Vagina (tissue), 2 donors: ENCODE data around the gene DVL2. TPM values are rescaled to one million over a fixed set of nuclear protein-coding genes. Genes with fewer than 3 reads are reported as not detected.

Experiments
- DNase-seq, 2 donors: peaks; one replicate each; pipeline ENCODE4 v3.0.0-alpha.2; 2017; ENCODE audit errors: extremely low spot score in 2 of 2
- H3K27ac ChIP-seq: fragments of 200-600 bp; sonication (generic); one replicate; pipeline ENCODE4 v1.5.1; 2019
- H3K27me3 ChIP-seq: fragments of 200-600 bp; sonication (generic); one replicate; pipeline ENCODE4 v1.5.1; 2019
- H3K36me3 ChIP-seq, 2 donors: fragments of 200-600 bp; sonication (generic); one replicate each; pipeline ENCODE4 v1.5.1; 2017 to 2019
- H3K4me1 ChIP-seq: fragments of 200-600 bp; sonication (generic); one replicate; pipeline ENCODE4 v1.5.1; 2019
- H3K4me3 ChIP-seq, 2 donors: fragments of 200-600 bp; sonication (generic); 1 replicate in 1 of 2; 2 replicates in 1 of 2; pipeline ENCODE4 v1.5.1; 2016 to 2019
- H3K9me3 ChIP-seq: fragments of 200-600 bp; sonication (generic); one replicate; pipeline ENCODE4 v1.5.1; 2019
- CTCF ChIP-seq, 3 experiments: fragments of 450-650 bp in 2 of 3; fragments of 200-600 bp in 1 of 3; sonication (generic) in 1 of 3; IDR thresholded peaks; one replicate each; pipeline ENCODE4 v1.5.1; 2017 to 2019; ENCODE audit warnings: antibody characterized with exemption in 3 of 3, mild to moderate bottlenecking in 2 of 3, moderate library complexity in 2 of 3
- POLR2A ChIP-seq, 2 donors: fragments of 450-650 bp; IDR thresholded peaks; one replicate each; pipeline ENCODE4 v1.6.1; 2017; ENCODE audit warnings: antibody characterized with exemption in 2 of 2, mild to moderate bottlenecking in 2 of 2, moderate library complexity in 2 of 2
- POLR2AphosphoS5 ChIP-seq, 2 donors: sonication (generic); formaldehyde crosslinking; IDR thresholded peaks; one replicate each; pipeline ENCODE4 v1.9.0; 2017; ENCODE audit warnings: antibody characterized with exemption in 2 of 2, mild to moderate bottlenecking in 2 of 2, low read depth in 1 of 2; ENCODE audit not compliant: insufficient read depth in 1 of 2
- intact Hi-C: fragments of 100-400 bp; cut with DNase I; formaldehyde crosslinking; loops from one replicate; pipeline ENCODE4 v1.15.1; 2023
- total RNA-seq: library from RNA; depleted of rRNA; stranded (reverse); fragments of >200 nt; gene quantifications from one replicate; pipeline ENCODE4 v1.2.3, GENCODE V29; 2016

Gene DVL2
- total RNA-seq, 1 donor from 2014 or later, result 53.0 TPM

GRCh38 chr17:7191571-7192270, 42.6 kb downstream of the DVL2 start:
- no peak overlapping the region for H3K27ac ChIP-seq
- no peak overlapping the region for H3K4me3 ChIP-seq
- no peak for TF ChIP-seq POLR2A (IDR thresholded peaks at IDR 0.05)
- no peak for TF ChIP-seq CTCF (IDR thresholded peaks at IDR 0.05)
- no peak for TF ChIP-seq POLR2AphosphoS5 (IDR thresholded peaks at IDR 0.05; ENCODE audit: insufficient read depth in 1 of 2, low read depth in 1 of 2)
- H3K36me3 ChIP-seq, result peaks cover 0 to 37% of the 10 kb centered on the region in 2 donors
- no peak for DNase-seq
- H3K4me1 ChIP-seq, result no peaks in the 10 kb centered on the region
- intact Hi-C loops, result no loop called here
- no peaks in the 10 kb centered on the region for H3K27me3 ChIP-seq
- H3K9me3 ChIP-seq, result no peaks in the 10 kb centered on the region

- TF ChIP-seq POLR2AphosphoS5 (IDR thresholded peaks at IDR 0.05; ENCODE audit: insufficient read depth in 1 of 2, low read depth in 1 of 2) (no peak), POLR2A (IDR thresholded peaks at IDR 0.05) (no peak), CTCF (IDR thresholded peaks at IDR 0.05) (no peak)
- Histone ChIP-seq H3K36me3 (peaks cover 0 to 30% of the 10 kb centered on the region in 2 donors), H3K27ac (no peak overlapping the region), H3K4me3 (no peak overlapping the region), H3K27me3 (no peaks in the 10 kb centered on the region), H3K9me3 (no peaks in the 10 kb centered on the region), H3K4me1 (no peaks in the 10 kb centered on the region)
- intact Hi-C loops, result no loop called here
- DNase-seq, result no peak
Observed at GRCh38 chr17:7191069-7191468, 43.2 kb downstream of the DVL2 start.

GRCh38 chr17:7190276-7190917, 43.9 kb downstream of the DVL2 start:
- Histone ChIP-seq H3K4me1 (no peaks in the 10 kb centered on the region), H3K27ac (no peak overlapping the region), H3K36me3 (peaks cover 0 to 26% of the 10 kb centered on the region in 2 donors), H3K27me3 (no peaks in the 10 kb centered on the region), H3K4me3 (no peak overlapping the region), H3K9me3 (no peaks in the 10 kb centered on the region)
- TF ChIP-seq POLR2A (IDR thresholded peaks at IDR 0.05), result no peak
- TF ChIP-seq CTCF (IDR thresholded peaks at IDR 0.05), result no peak
- TF ChIP-seq POLR2AphosphoS5 (IDR thresholded peaks at IDR 0.05; ENCODE audit: insufficient read depth in 1 of 2, low read depth in 1 of 2), result no peak
- DNase-seq, result no peak
- intact Hi-C loops, result no loop called here

GRCh38 chr17:7186241-7186640, 48.1 kb downstream of the DVL2 start:
- no peak for DNase-seq
- TF ChIP-seq CTCF (IDR thresholded peaks at IDR 0.05) (no peak), POLR2AphosphoS5 (IDR thresholded peaks at IDR 0.05; ENCODE audit: insufficient read depth in 1 of 2, low read depth in 1 of 2) (no peak), POLR2A (IDR thresholded peaks at IDR 0.05) (no peak)
- Histone ChIP-seq H3K4me1 (no peaks in the 10 kb centered on the region), H3K27ac (no peak overlapping the region), H3K27me3 (no peaks in the 10 kb centered on the region), H3K9me3 (no peaks in the 10 kb centered on the region), H3K4me3 (no peak overlapping the region), H3K36me3 (peaks cover 0 to 10% of the 10 kb centered on the region in 2 donors)
- intact Hi-C loops, result no loop called here

- no peaks in the 10 kb centered on the region for H3K4me1 ChIP-seq
Observed at GRCh38 chr17:7184647-7185046, 49.7 kb downstream of the DVL2 start.

More at GRCh38 chr17:7184647-7185046, 49.7 kb downstream of the DVL2 start:
- TF ChIP-seq POLR2AphosphoS5 (IDR thresholded peaks at IDR 0.05; ENCODE audit: insufficient read depth in 1 of 2, low read depth in 1 of 2), result no peak
- no peak for TF ChIP-seq POLR2A (IDR thresholded peaks at IDR 0.05)
- TF ChIP-seq CTCF (IDR thresholded peaks at IDR 0.05), result no peak
- Histone ChIP-seq H3K4me3 (no peak overlapping the region), H3K27ac (no peak overlapping the region), H3K9me3 (no peaks in the 10 kb centered on the region), H3K27me3 (no peaks in the 10 kb centered on the region), H3K36me3 (no peaks in the 10 kb centered on the region)
- intact Hi-C loops, result no loop called here
- DNase-seq, result no peak
